Ishikawa (cell line): ENCODE results near the gene EFHD2.

ENCODE experiments used
- CEBPB ChIP-seq: IDR thresholded peaks from 2 replicates; pipeline ENCODE4 v1.6.1; 2012
- EGR1 ChIP-seq: IDR thresholded peaks from 2 replicates; pipeline ENCODE4 v1.6.1; 2012
- EP300 ChIP-seq: IDR thresholded peaks from 2 replicates; pipeline ENCODE4 v1.6.1; 2012; ENCODE audit warnings: borderline replicate concordance
- TAF1 ChIP-seq: IDR thresholded peaks from 2 replicates; pipeline ENCODE4 v1.6.1; 2012; ENCODE audit warnings: low read depth, mild to moderate bottlenecking

DNA sequence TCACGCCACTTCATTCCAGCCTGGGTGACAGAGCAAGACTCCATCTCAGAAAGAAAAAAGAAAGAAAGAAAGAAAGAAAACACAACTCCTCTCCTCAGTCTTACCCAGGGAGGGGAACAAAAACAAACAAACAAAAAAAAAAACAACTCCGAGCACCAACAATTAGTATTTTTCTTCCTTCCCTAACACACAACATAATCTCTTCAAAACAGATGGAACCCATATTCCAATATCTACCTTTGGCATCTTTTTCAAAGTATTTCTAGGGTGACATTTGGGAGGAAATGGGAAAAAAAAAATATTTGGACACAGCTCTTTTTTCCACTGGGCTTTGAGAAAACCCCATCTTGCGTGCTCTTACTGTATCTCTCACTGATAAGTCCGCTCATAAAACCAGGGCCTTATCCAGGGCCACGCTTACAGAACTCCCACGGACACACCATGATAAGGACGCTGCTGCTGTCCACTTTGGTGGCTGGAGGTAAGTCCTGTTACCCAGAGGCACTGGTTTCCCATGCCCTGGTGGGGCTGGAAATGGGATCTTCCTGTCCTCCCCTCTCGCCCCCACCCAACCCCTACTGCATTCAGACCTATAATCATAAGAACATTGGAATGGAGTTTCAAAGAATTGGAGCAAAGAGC, 46.7 kb downstream of the EFHD2 start, which contains the start of gene CELA2A:
- no peak for TF ChIP-seq EP300
- TF ChIP-seq TAF1 = no peak
- no peak for TF ChIP-seq EGR1
- TF ChIP-seq CEBPB = no peak
